Measurements from ENCODE around the gene DGKZ.
"Not testable (repeated sequence)": the region's sequence is repeated elsewhere in the genome, so short reads cannot be mapped to it uniquely, and the experiment has no call there.

The DGKZ gene

GRCh38 chr11:46367244-46367915 is 20.1 kb downstream of the DGKZ start:
- DNase-seq, result peak; percentile 21

GRCh38 chr11:46367916-46368267 is 20.6 kb downstream of the DGKZ start:
- DNase-seq, result no peak

GRCh38 chr11:46369458-46370152 is 22.3 kb downstream of the DGKZ start:
- peak; percentile 32 for DNase-seq

GRCh38 chr11:46370253-46370652 is 23.0 kb downstream of the DGKZ start:
- DNase-seq, result no peak

GRCh38 chr11:46371262-46371661 is 24.0 kb downstream of the DGKZ start:
- not testable (repeated sequence) for DNase-seq

GRCh38 chr11:46372086-46372485 is 24.8 kb downstream of the DGKZ start:
- DNase-seq, result no peak

- not testable (repeated sequence) for DNase-seq
These were observed 25.2 kb downstream of the DGKZ start for GRCh38 chr11:46372501-46372900.

GRCh38 chr11:46373787-46374740 is 26.8 kb downstream of the DGKZ start:
- DNase-seq, result no peak

- no peak for DNase-seq
These were observed 27.6 kb downstream of the DGKZ start for GRCh38 chr11:46374815-46375214.

GRCh38 chr11:46375392-46376101 is 28.3 kb downstream of the DGKZ start:
- DNase-seq, result no peak

GRCh38 chr11:46376258-46377050 is 29.2 kb downstream of the DGKZ start:
- no peak for DNase-seq

- DNase-seq, result no peak
These were observed 30.0 kb downstream of the DGKZ start for GRCh38 chr11:46377290-46377689.

GRCh38 chr11:46377831-46378230 is 30.6 kb downstream of the DGKZ start:
- no peak for DNase-seq

GRCh38 chr11:46378296-46378695 is 31.0 kb downstream of the DGKZ start:
- DNase-seq, result no peak

GRCh38 chr11:46378811-46379481 is 31.7 kb downstream of the DGKZ start:
- DNase-seq, result no peak

GRCh38 chr11:46379482-46380293 is 32.4 kb downstream of the DGKZ start:
- DNase-seq, result not testable (repeated sequence)

- DNase-seq, result peak; percentile 48
These were observed 33.2 kb downstream of the DGKZ start for GRCh38 chr11:46380340-46381047.

- DNase-seq, result peak; percentile 50
These were observed 34.0 kb downstream of the DGKZ start, which contains the start of gene MDK for GRCh38 chr11:46381048-46381818. TSS of gene MDK (plus strand) at chr11:46381669. CDS start at chr11:46382058, 389 bp downstream.
